C4-2B (cell line): ENCODE results near the gene SAMD13.

Experiments
- CTCF ChIP-seq: fragments of 450-650 bp; conservative IDR thresholded peaks from 2 replicates; pipeline ENCODE4 v1.5.1; 2017; ENCODE audit warnings: mild to moderate bottlenecking
- ZFX ChIP-seq: fragments of 450-650 bp; IDR thresholded peaks from 2 replicates; pipeline ENCODE4 v1.6.1; 2017

- TF ChIP-seq CTCF = no peak
- TF ChIP-seq ZFX = no peak
Measured at GRCh38 chr1:84282780-84283333, 18.7 kb upstream of the SAMD13 start.
